HG03354 (cell line): ENCODE data around the gene MYH9.

Experiments used
- ATAC-seq: cut with Tn5 transposase; IDR thresholded peaks from one replicate; pipeline ENCODE4 v1.9.1; 2021; ENCODE audit warnings: mild to moderate bottlenecking; ENCODE audit not compliant: unreplicated experiment, poor library complexity, severe bottlenecking

Gene MYH9

DNA sequence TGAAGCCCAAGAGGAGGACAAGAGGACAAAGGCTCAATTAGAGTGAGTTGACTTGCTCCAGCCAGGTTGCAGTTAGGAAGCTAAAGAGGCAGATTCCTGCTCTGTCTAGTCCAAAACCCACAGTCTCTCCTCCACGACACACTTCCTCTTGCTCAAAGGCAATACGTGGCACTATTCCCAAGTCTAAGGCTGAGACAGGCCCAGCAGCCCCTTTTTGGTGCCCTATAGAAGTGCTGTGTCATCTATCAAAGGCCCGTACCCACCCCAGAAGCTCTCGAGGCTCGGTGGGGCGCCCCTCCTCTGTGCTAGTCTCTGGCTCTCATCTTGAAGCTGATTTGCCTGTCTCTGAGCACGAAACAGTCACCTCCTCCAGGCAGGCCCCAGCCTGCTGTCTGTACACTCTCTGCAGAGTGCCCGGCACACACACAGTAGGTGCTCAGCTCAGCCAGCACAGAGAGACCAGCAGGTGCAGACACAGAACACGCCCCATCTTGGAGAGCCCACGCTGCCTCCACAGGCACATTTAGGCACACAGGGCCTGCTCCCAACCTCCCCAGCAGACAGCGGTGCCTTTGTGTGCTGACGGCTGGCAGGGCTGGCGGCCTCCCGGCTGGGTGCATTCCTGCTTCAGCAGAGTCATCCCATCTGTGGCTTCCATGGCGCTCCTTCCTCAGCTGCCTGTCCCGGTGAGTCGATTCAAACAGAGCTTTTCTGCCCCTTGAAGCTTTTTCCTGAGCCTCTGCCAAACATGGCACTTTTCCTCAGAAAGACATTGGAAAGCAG, 52.8 kb downstream of the MYH9 start:
- no peak for ATAC-seq

DNA sequence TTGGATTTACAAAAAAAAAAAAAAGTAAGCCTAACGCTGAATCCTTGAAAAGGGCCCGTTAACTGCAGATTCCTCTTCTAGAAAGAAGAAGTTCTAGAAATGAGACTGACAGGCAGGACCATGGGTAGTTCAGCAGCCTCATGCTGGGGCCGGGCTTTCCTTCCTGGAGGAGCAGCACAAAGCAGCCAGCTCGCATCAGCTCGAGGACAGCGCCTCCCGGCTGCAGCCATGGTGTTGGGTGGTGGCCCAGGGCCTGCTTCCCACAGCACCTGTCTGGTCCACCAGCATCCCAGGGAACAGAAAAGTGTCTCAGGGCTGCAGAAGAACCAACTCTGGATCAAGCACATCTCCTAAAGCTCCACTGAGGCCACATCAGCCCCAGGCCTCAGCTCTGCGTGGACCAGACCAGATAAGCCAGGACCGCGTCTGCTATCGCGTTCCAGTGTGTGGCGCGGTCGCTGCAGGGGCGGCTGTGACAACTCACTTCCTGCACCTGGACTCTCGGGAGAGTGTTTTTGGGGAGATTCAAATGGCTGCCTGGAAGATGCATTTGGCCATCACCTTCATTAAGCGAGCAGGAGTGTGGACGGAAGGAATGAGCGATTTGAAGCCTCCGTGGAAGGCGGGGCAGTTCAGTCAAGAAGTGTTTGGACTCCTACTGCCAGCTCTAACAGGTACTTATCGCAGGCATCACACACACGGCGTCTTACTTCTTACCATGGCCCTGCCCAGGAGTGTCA, 53.5 kb downstream of the MYH9 start:
- no peak for ATAC-seq

DNA sequence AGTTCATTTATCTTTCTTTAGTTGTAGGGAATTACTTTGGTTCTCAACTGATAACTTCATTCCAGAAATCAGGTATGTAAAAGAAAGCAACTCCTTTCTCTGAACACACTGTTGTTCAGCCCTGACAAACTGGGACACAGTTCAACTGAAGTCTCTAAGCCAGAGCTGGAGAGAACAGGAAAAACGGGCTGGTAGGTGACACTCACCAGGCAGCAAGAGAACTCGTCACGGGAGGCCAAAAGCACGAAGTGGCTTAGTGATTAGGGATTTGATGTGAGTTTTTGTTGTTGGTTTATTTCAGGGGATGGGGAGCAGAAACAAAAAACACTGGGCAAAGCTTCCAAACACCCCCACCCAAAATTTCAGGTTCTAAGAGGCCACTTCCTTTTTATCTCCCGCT, 54.1 kb downstream of the MYH9 start:
- ATAC-seq: no peak

DNA sequence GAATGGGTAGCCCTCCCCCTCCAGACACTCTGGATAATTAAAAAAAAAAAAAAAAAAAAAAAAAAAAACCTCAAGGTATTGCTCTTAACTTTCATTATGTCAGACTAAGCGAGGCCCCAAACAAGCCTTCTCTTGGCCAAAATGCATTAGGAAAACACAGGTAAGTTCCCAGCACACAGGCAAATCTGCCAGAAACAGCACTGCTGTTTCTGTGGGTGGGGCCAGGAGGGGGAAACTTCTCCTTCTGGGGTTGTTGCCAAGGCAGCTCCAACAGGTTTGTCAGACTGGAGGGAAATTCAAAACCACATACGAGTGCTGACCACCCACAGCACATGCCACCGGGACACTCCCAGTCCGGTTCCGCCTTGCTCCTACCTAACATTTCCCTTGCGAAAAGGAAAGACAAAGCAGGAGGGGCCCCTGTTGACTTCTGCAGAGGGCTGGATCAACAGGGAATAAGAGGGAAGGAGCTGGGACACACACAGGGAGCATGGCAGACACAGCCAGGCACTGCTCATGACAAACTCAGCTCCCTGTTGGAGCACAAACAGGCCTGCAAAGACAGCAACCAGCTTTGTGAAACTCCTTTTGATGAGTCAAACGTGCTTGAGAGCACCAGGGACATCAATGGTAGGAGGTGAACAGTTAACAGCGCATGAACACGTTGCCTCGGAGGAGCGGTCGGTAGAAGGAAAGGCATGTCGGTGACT, 55.0 kb downstream of the MYH9 start:
- no peak for ATAC-seq

DNA sequence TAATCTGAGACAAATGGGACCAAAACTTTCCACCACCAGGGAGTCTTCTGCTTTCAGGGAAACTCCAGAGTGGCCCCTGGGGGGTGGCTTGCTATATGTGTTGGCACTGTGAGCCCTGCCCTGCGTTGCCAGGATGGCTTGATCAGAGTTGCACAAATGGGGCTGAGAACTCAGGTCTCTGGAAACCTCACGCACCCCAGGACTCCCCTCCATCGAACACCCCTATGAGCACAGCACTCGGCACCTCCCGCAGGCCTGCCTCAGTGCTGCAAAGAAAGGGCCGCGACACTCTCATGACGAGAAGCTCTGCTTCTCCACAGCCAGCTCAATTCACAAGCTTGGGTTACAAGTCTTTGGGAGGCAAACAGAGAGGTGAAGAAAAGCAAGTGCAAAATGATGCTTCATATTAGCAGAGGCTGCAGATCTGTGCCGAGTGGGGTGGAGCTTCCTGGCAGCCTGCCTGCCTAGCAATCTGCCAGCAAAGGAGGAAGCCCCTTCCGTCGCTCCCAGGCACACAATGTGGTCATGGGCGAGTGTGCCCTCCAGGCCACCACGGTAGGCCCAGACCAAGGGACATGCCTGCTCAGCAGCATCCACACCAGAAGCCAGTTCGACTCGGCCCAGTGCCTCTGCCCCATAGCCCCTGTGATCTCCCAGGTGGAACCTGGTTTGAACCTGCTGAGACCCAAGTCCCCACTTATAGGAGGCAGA, 55.7 kb downstream of the MYH9 start:
- ATAC-seq: no peak

DNA sequence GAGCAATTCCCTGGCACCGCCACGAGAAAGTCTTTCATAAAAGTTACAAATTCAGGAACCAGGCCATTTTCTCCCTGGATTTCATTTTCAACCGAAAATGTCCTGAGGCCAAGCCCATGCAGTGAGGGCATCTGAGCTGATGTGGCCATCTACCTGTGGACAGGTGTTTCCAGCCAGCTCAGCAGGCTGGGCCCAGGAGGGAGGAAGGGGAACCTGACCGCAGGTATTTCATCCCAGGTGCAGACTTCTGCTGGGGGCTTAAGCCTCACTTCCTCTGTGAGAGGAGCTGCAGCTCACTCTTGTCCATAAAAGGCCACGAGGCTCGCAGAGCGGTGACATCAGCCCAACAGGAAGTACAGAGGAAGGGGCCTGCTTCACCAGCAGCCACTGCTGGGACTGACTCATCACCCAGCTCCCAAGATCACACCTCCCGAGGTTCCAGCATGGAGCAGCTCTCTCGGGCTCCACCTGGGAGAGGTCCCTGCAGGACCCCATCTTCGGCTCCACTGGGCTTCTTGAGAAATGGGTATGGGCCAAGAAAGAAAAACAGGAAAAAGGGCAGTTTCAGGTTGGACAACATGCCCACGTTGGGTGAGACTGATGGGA, 56.4 kb downstream of the MYH9 start:
- ATAC-seq: peak; percentile 62

DNA sequence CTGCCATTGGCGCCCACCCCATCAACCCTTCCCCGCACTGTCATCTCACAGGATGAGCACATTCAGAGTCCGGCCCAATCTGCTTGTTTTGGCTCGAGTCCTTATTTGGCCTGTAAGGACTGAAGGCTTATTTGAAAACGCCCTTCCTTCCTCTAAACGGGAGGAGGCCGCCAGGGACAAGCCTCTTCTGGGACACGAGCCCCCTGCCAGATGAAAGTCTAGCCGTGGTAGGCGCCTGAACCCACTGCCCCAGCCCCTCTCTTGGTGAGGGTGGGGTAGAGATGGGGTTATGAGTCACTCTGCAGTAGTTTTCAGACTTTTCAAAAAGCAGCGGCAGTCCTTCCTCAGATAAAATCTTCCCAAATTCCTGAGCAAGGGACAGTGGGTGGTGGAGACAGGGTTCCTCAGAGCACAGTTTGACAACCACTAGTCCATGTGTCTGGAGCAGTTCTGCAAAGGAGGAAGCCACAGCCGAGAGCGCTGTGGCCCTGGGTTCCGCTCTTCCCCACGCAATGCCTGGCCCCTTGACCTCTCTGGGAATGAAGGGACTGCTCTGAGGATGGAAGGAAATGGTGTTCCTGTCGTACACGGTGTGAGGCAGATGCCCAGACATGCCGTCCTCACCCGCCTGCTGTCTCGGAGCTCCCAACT, 57.0 kb downstream of the MYH9 start:
- no peak for ATAC-seq

DNA sequence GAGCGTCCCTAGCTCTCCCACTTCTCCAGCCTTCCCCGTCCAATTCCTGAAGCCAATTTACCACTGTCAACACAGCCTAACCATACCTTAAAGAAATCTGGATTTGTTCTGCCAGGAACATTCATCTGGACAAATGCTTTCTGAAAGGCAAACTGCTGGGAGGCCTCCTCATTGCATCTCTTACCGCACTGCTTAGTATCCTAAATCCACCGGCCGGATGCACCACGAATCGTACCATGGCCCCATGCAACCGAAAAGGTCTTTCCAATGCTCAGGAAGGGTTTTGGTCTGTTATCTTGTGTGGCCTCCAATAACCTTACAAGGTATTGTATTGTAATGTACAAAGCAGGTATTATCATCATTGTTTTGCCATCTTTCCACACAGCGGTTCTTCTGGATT, 57.6 kb downstream of the MYH9 start:
- ATAC-seq: no peak

DNA sequence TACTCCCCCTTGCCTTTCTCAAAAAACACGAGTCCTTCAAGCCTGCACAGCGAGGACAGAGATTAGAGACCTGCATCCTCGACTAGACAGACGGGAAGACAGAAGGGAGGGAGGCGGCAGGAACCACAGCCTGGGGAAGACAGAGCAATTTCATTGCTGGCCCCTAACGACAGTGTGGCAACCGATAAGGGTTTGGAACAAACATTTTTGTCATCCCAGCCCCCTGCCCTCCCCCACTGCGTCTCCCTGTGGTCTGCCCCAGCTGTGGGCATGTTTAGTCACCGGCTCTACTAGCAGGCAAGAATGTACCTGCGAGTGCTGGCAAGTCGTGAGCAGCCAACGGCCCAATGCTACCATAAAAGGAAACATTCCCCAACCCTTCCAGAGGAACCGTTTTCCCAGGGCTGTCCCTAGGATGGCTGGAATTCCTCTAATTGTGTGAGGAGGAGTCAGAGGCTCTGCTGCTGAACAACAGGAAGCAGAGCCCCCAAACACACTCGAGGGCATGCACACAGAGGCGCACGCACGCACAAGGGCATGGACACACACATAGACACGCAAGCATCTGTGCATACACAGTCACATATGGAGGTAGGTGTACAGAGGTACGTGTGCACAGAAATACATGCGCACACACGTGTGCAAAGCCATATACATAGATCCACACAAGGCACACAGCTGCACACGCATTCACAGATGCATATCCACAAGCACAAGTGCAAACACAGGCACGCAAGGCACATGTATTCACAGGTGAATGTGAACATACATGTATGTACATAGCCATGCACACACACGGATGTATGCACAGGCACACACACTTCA, 58.3 kb downstream of the MYH9 start:
- ATAC-seq: no peak

DNA sequence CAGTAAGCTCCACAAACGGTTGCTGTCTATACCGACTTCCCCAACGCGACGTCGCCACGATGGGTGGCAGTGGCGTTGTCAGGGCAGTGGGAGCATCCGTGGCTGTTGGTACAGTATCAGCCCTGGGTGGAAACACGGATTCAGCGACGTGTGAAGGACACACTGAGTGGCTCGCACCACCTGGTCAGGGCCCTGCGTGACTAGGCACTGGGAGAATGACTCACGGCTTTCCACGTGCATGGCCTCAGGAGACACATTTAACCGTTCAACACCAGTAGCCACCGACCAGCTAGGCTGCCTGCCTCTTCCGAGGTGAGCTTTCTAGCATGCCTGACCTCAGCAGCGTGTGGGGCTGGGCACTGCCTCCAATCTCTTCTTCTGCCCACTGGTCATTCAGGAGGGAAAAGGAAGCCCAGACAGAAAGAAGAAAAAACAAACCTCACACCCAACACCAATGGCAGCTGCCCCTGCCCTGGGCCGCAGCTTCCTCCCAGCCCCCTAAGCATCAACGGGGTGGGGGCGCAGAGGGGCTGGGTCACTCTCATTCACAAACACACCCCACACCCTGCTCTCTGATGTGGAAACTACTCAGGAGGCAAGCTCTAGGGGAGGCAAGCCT, 59.0 kb downstream of the MYH9 start:
- ATAC-seq: no peak

DNA sequence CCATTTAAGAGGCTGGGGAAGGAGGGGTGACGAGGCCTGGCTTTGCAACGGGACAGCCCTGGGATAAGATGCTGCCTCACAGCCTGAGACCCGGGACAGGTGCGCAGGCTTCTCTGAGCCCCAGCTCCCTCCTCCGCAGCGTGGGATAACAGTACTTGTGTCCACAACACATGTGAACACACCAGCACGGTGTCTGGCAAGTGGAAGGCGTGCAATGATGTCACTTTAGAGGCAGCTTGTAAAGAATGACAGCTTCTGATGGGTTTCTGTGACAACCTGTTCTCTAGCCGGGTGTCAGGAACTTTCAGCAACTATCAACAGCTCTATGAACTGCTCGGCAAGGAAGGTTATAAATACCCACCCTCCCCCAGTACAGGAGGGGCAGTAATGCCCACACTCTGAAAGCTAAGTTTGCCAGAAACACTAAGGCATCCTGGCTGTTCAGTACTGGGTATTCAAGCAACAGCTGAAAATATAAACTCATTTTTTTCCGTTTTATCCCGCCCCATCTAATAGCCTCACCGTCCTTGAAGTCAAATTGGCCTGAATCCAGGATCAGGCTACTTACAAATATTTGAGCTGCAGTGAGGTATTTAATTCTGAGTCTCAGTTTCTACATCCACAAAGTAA, 59.7 kb downstream of the MYH9 start:
- ATAC-seq: no peak

DNA sequence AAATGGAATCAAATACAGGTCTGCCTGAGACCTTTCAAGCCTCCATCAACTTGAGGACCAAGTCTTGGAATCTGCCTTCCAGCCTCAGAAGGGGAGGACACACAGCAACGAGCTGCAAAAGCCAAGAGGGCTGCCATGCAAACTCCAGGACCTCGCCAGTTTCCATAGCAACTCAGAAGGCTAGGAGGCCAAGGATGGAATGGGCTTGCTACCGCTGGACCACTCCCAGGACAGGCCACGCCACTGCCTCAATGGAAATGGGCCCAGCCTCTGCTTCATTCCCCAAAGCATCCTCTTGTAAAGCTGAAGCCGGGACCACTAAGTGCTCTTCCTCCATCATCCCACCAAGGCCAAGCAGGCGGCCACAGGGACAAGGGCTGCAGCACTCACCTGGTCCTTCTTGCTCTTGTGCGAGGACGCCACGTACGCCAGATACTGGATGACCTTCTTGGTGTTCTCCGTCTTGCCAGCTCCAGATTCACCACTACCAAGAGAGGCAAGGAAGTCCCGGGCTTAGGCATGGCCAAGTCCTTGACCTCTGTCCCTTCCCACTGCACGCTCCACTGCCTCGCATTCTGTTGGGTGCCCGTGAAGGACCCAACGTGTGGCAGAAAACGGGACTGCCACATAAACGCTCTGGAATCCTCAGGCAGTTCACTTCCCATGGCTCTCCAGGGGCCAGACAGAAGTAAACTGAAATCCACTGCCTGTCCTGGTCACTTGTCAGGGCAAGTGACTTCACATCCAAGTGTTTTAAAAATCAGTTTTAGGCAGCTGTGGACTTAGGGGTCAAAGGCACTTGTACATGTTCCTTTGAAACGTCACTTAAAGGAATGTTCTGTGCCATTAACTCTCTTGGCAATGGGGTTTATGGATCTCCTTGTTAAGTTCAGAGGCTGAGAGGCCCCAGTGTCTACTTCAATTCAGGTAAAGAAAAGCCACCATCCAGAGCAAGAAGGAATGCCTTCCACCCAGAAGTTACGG, 61.3 kb downstream of the MYH9 start:
- no peak for ATAC-seq

DNA sequence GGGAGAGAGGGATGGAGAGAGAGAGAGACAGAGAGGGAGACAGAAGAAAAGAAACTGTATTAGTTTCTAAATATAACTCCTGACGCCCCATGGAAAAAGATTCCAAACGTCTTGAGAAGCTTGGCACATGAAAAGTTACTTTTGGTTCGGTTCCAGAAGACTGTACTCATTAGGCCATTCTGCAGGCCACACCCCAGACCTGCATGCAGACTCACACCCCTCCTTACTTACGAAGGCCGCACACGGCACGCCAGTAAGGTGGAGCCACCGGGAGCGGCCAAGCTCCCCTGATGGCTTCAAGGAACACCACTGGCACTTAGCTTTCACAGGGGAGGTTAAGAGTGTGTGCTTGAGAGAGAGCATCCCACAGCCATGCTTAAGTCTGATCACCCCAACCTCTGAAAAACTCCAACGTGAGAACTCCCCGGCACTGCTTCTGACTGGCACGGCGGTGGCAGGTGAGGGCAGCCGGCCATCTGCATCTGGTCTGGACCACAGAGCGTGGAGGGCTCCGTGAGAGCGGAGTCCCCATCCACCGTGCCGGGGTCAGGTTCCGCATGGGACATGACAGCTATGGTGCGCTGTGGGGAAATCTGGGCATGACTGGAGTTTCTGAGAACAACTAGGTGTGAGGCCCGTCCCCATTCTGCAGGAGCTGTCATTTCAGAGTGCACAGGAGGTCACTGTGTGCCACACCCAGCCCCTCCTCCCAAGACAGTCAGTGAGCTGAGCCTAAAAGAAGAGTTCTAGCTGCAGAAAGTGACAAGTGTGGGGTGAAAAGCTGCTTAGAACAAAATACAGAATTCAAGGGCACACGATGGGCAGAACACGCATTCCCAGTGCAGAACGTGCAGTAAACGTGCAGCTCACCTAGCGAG, 62.4 kb downstream of the MYH9 start:
- ATAC-seq: no peak

DNA sequence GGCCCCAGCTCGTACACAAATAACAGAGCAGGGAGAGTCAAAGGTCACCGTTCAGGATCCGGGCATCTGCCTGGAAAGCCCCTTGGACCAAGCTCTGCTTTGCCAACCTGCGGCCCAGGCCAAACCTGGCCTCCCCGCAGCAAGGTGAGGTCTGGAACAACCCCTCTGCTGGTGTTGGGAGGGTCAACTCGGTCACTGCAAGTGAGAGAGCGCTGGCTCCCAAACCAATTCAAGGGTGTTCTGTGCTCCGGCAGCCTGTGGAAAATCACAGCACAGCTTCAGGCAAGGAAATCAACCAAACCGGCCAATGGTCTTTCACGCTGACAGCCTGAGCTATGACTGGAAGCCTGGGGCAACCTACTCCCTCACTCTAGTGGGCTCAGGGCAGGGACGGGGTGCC, 63.4 kb downstream of the MYH9 start:
- no peak for ATAC-seq

DNA sequence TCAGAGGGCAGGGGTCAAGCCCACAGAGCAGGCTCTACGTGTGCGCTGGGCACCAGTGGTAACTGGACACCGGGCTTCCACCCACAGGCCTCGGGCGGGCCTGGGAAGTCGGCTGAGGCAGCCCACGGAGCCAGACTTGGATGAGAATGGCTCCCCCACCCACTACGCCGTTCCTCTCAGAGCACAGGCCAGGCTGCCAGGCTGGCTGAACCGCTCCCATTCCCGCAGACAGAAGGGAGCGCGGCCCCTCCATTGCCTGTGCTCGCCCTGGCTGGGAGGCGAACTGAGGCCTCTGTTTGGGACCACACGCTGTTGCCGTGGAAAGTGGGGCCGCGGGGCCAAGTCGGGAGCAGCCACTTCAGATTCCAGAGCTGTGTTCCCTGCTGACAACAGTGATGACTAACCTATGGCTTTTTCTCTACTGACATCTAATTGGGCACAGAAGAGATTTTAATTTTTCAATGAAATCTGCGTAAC, 63.9 kb downstream of the MYH9 start:
- no peak for ATAC-seq
